Measurements from ENCODE around the gene SCG5.
A peak's percentile ranks its signal among the peaks of the same experiment; 100 is the strongest.
"Not testable (repeated sequence)": the region's sequence is repeated elsewhere in the genome, so short reads cannot be mapped to it uniquely, and the experiment has no call there.

Gene SCG5
- total RNA-seq = 0 to 1.3 (median 0.22) reads per million in 18 experiments

- no peak for DNase-seq
Measured at GRCh38 chr15:32641517-32642059, at the start of gene SCG5. Gene SCG5 (plus strand): TSS chr15:32641710. CDS start chr15:32643593, 1,883 bp downstream.

- DNase-seq = not testable (repeated sequence)
Measured at GRCh38 chr15:32593151-32593550, 48.4 kb upstream of the SCG5 start, which contains the start of gene GOLGA8N. Gene GOLGA8N (plus strand): TSS chr15:32593456.

- DNase-seq = peak in 1 of 2 donors; percentile 2
Measured at GRCh38 chr15:32609518-32609917, 32.0 kb upstream of the SCG5 start.

- DNase-seq = peak; percentile 8 to 12
Measured at GRCh38 chr15:32610719-32611118, 30.8 kb upstream of the SCG5 start.

GRCh38 chr15:32614712-32615050, 26.8 kb upstream of the SCG5 start:
- not testable (repeated sequence) for DNase-seq

GRCh38 chr15:32615051-32615870, 26.2 kb upstream of the SCG5 start, which contains the start of gene ARHGAP11A:
Gene ARHGAP11A (plus strand): TSS chr15:32615504. CDS start chr15:32616212, 708 bp downstream.
- DNase-seq = peak; percentile 93 to 95

GRCh38 chr15:32615871-32616426, 25.6 kb upstream of the SCG5 start:
- DNase-seq = not testable (repeated sequence)

- DNase-seq = no peak
Measured at GRCh38 chr15:32636410-32636809, 5.1 kb upstream of the SCG5 start.

GRCh38 chr15:32636908-32637567, 4.5 kb upstream of the SCG5 start:
- DNase-seq = no peak

GRCh38 chr15:32637704-32638103, 3.8 kb upstream of the SCG5 start:
- DNase-seq = no peak

- no peak for DNase-seq
Measured at GRCh38 chr15:32642667-32643435, 1.3 kb downstream of the SCG5 start.

GRCh38 chr15:32643907-32644445, 2.5 kb downstream of the SCG5 start:
- no peak for DNase-seq

- DNase-seq = no peak
Measured at GRCh38 chr15:32646291-32646690, 4.8 kb downstream of the SCG5 start.

- DNase-seq = peak in 1 of 2 donors; percentile 5
Measured at GRCh38 chr15:32649342-32649741, 7.8 kb downstream of the SCG5 start.

GRCh38 chr15:32651229-32651837, 9.8 kb downstream of the SCG5 start:
- peak; percentile 67 to 70 for DNase-seq

- no peak for DNase-seq
Measured at GRCh38 chr15:32652178-32652577, 10.7 kb downstream of the SCG5 start.

GRCh38 chr15:32656091-32656490, 14.6 kb downstream of the SCG5 start:
- DNase-seq = no peak

- no peak for DNase-seq
Measured at GRCh38 chr15:32656496-32656895, 15.0 kb downstream of the SCG5 start.

- DNase-seq = no peak
Measured at GRCh38 chr15:32657198-32657883, 15.8 kb downstream of the SCG5 start.

- no peak for DNase-seq
Measured at GRCh38 chr15:32657941-32658340, 16.4 kb downstream of the SCG5 start.
